Measurements from ENCODE around the gene SPOCK1.
A peak's percentile ranks its signal among the peaks of the same experiment; 100 is the strongest.
"Not testable (repeated sequence)": the region's sequence is repeated elsewhere in the genome, so short reads cannot be mapped to it uniquely, and the experiment has no call there.

SPOCK1 gene

GRCh38 chr5:137498736-137499505 is at the start of gene SPOCK1:
Gene SPOCK1 (minus strand): TSS chr5:137499326.
- DNase-seq (ENCODE audit: low spot score) = peak; percentile 79

- no peak for DNase-seq (ENCODE audit: low spot score)
Measured at GRCh38 chr5:137545956-137546355, 46.8 kb upstream of the SPOCK1 start.

GRCh38 chr5:137535449-137535848 is 36.3 kb upstream of the SPOCK1 start:
- not testable (repeated sequence) for DNase-seq (ENCODE audit: low spot score)

GRCh38 chr5:137533963-137534362 is 34.8 kb upstream of the SPOCK1 start:
- DNase-seq (ENCODE audit: low spot score) = no peak

GRCh38 chr5:137531266-137531665 is 32.1 kb upstream of the SPOCK1 start:
- DNase-seq (ENCODE audit: low spot score) = no peak

- DNase-seq (ENCODE audit: low spot score) = no peak
Measured at GRCh38 chr5:137521246-137521645, 22.1 kb upstream of the SPOCK1 start.

- no peak for DNase-seq (ENCODE audit: low spot score)
Measured at GRCh38 chr5:137516961-137517360, 17.8 kb upstream of the SPOCK1 start.

GRCh38 chr5:137516251-137516797 is 17.2 kb upstream of the SPOCK1 start:
- DNase-seq (ENCODE audit: low spot score) = no peak

GRCh38 chr5:137515238-137515637 is 16.1 kb upstream of the SPOCK1 start:
- DNase-seq (ENCODE audit: low spot score) = no peak

- no peak for DNase-seq (ENCODE audit: low spot score)
Measured at GRCh38 chr5:137510671-137511070, 11.5 kb upstream of the SPOCK1 start.

- DNase-seq (ENCODE audit: low spot score) = no peak
Measured at GRCh38 chr5:137507150-137507549, 8.0 kb upstream of the SPOCK1 start.

- no peak for DNase-seq (ENCODE audit: low spot score)
Measured at GRCh38 chr5:137506296-137506695, 7.2 kb upstream of the SPOCK1 start.

GRCh38 chr5:137504916-137505315 is 5.8 kb upstream of the SPOCK1 start:
- no peak for DNase-seq (ENCODE audit: low spot score)

- no peak for DNase-seq (ENCODE audit: low spot score)
Measured at GRCh38 chr5:137503456-137503855, 4.3 kb upstream of the SPOCK1 start.

- DNase-seq (ENCODE audit: low spot score) = no peak
Measured at GRCh38 chr5:137502632-137503031, 3.5 kb upstream of the SPOCK1 start.

GRCh38 chr5:137501846-137502406 is 2.8 kb upstream of the SPOCK1 start:
- no peak for DNase-seq (ENCODE audit: low spot score)

GRCh38 chr5:137501226-137501625 is 2.1 kb upstream of the SPOCK1 start:
- no peak for DNase-seq (ENCODE audit: low spot score)

GRCh38 chr5:137500615-137501225 is 1.6 kb upstream of the SPOCK1 start:
- no peak for DNase-seq (ENCODE audit: low spot score)

GRCh38 chr5:137499506-137499847 is 351 bp upstream of the SPOCK1 start:
- DNase-seq (ENCODE audit: low spot score) = not testable (repeated sequence)

GRCh38 chr5:137498301-137498735 is 808 bp downstream of the SPOCK1 start:
- DNase-seq (ENCODE audit: low spot score) = no peak

GRCh38 chr5:137497396-137498290 is 1.5 kb downstream of the SPOCK1 start:
- no peak for DNase-seq (ENCODE audit: low spot score)

GRCh38 chr5:137496919-137497318 is 2.2 kb downstream of the SPOCK1 start:
- no peak for DNase-seq (ENCODE audit: low spot score)
